HCT116 (cell line): ENCODE results near the gene SHOC2. TPM values are rescaled to one million over a fixed set of nuclear protein-coding genes. Genes with fewer than 3 reads are reported as not detected.

Source experiments
- ATAC-seq: fragments of 200-7000 bp; cut with Tn5 transposase; 2 replicates; pipeline ENCODE4 v1.9.1; 2020; ENCODE audit warnings: mild to moderate bottlenecking, moderate library complexity
- BruUV-seq: library from RNA; stranded (reverse); fragments of 400-500 nt; replicated peaks from 2 replicates; lab custom pipeline; 2021; lab: Mats Ljungman, UMichigan
- CTCF ChIA-PET: fragments of 300-600 bp; sonication (Branson Sonifier 250); formaldehyde crosslinking; loops from one replicate; lab custom pipeline; 2021; ENCODE audit warnings: antibody characterized with exemption; lab: Charles Lee
- POLR2A ChIA-PET: fragments of 300-600, 350-600 bp; sonication (Branson Sonifier 250); formaldehyde crosslinking; loops from one replicate; lab custom pipeline; 2021; ENCODE audit warnings: antibody characterized with exemption; lab: Charles Lee
- RAD21 ChIA-PET, 2 experiments: fragments of 300-600 bp; sonication (Branson Sonifier 250); formaldehyde crosslinking; loops; one replicate each; lab custom pipeline; 2023; ENCODE audit warnings: low total read pairs in 2 of 2; ENCODE audit not compliant: uncharacterized antibody in 2 of 2, unreplicated experiment in 2 of 2, low non-redundant PET in 1 of 2; lab: Charles Lee
- DNase-seq: peaks from one replicate; pipeline ENCODE4 v3.0.0-alpha.2; 2010; ENCODE audit warnings: low read depth, low spot score
- H2AFZ ChIP-seq: fragments of 200-600 bp; shearing (Covaris generic), sonication (generic); 2 replicates; pipeline ENCODE4 v1.6.1; 2017; ENCODE audit warnings: low read depth, mixed run types, mixed read lengths, antibody characterized with exemption, low read length; ENCODE audit not compliant: poor library complexity, severe bottlenecking
- H3K27ac ChIP-seq: 2 replicates; pipeline ENCODE4 v1.5.1; 2012; ENCODE audit warnings: low read depth, low read length
- H3K27me3 ChIP-seq: fragments of 200-600 bp; sonication (generic); 2 replicates; pipeline ENCODE4 v1.6.1; 2016; ENCODE audit warnings: mixed run types, low read length, mixed read lengths; ENCODE audit not compliant: insufficient read depth
- H3K36me3 ChIP-seq, 2 experiments: fragments of 200-500 bp in 1 of 2; fragments of 200-600 bp in 1 of 2; sonication (Bioruptor generic) in 1 of 2; sonication (generic) in 1 of 2; 2 replicates each; pipeline versions ENCODE4 v1.5.1 to v1.6.1; 2014 to 2016; ENCODE audit warnings: low read length in 2 of 2, inconsistent platforms in 1 of 2, mixed read lengths in 1 of 2, mixed run types in 1 of 2; ENCODE audit not compliant: insufficient read depth in 2 of 2, control insufficient read depth in 1 of 2
- H3K4me1 ChIP-seq, 2 experiments: fragments of 200-600 bp in 1 of 2; sonication (generic) in 1 of 2; 2 replicates each; pipeline versions ENCODE4 v1.5.1 to v1.6.1; 2012 to 2017; ENCODE audit warnings: low read length in 2 of 2, inconsistent platforms in 1 of 2, mild to moderate bottlenecking in 1 of 2, mixed read lengths in 1 of 2, mixed run types in 1 of 2, moderate library complexity in 1 of 2; ENCODE audit not compliant: insufficient read depth in 2 of 2, control insufficient read depth in 1 of 2
- H3K4me2 ChIP-seq: fragments of 200-600 bp; sonication (generic); 2 replicates; pipeline ENCODE4 v1.6.1; 2017; ENCODE audit warnings: mixed run types, low read length, mixed read lengths
- H3K4me3 ChIP-seq, 2 experiments: fragments of 200-600 bp in 1 of 2; sonication (generic) in 1 of 2; replicated peaks in 1 of 2; 2 replicates each; pipeline ENCODE4 v1.5.1; 2011 to 2016; ENCODE audit warnings: low read length in 2 of 2, control low read depth in 1 of 2, low read depth in 1 of 2, mild to moderate bottlenecking in 1 of 2, mixed read lengths in 1 of 2, mixed run types in 1 of 2
- H3K79me2 ChIP-seq: fragments of 200-600 bp; sonication (generic); 2 replicates; pipeline ENCODE4 v1.6.1; 2017; ENCODE audit warnings: mild to moderate bottlenecking, mixed run types, low read length, moderate library complexity, mixed read lengths; ENCODE audit not compliant: insufficient read depth
- H3K9ac ChIP-seq: fragments of 200-600 bp; sonication (generic); 2 replicates; pipeline ENCODE4 v1.6.1; 2016; ENCODE audit warnings: low read length, mixed read lengths
- H3K9me2 ChIP-seq: fragments of 200-600 bp; sonication (generic), shearing (Covaris generic); 2 replicates; pipeline ENCODE4 v1.6.1; 2017; ENCODE audit warnings: mixed run types, mild to moderate bottlenecking, moderate library complexity; ENCODE audit not compliant: insufficient read depth
- H3K9me3 ChIP-seq, 2 experiments: fragments of 200-500 bp in 1 of 2; fragments of 200-600 bp in 1 of 2; sonication (Bioruptor generic) in 1 of 2; sonication (generic) in 1 of 2; 2 replicates each; pipeline ENCODE4 v1.6.1; 2014 to 2017; ENCODE audit warnings: low read length in 2 of 2, mixed read lengths in 2 of 2, inconsistent platforms in 1 of 2, low read depth in 1 of 2, mild to moderate bottlenecking in 1 of 2, mixed run types in 1 of 2, moderate library complexity in 1 of 2; ENCODE audit not compliant: control insufficient read depth in 1 of 2, insufficient read depth in 1 of 2
- H4K20me1 ChIP-seq: fragments of 200-600 bp; sonication (generic), shearing (Covaris generic); 2 replicates; pipeline ENCODE4 v1.6.1; 2017; ENCODE audit warnings: mixed run types, mild to moderate bottlenecking, moderate library complexity; ENCODE audit not compliant: insufficient read depth
- ATF3 ChIP-seq: IDR thresholded peaks from 2 replicates; pipeline ENCODE4 v1.6.1; 2012
- CEBPB ChIP-seq: IDR thresholded peaks from 2 replicates; pipeline ENCODE4 v1.6.1; 2012; ENCODE audit warnings: low read depth
- EGR1 ChIP-seq: IDR thresholded peaks from 2 replicates; pipeline ENCODE4 v1.6.1; 2012; ENCODE audit warnings: low read depth
- EZH2 ChIP-seq: fragments of 200-600 bp; sonication (generic); IDR thresholded peaks from 2 replicates; pipeline ENCODE4 v1.6.1; 2017; ENCODE audit warnings: antibody characterized with exemption, mixed run types
- MAX ChIP-seq: IDR thresholded peaks from 2 replicates; pipeline ENCODE4 v1.6.1; 2012
- RAD21 ChIP-seq: IDR thresholded peaks from 2 replicates; pipeline ENCODE4 v1.6.1; 2012; ENCODE audit warnings: low read depth, mild to moderate bottlenecking
- SIN3A ChIP-seq: IDR thresholded peaks from 2 replicates; pipeline ENCODE4 v1.6.1; 2012; ENCODE audit warnings: low read depth
- YY1 ChIP-seq: IDR thresholded peaks from 2 replicates; pipeline ENCODE4 v1.6.1; 2011; ENCODE audit warnings: low read length, low read depth, moderate library complexity, mild to moderate bottlenecking; ENCODE audit not compliant: insufficient replicate concordance; ENCODE audit errors: extremely low read depth
- ZFX ChIP-seq: fragments of 450-650 bp; IDR thresholded peaks from 2 replicates; pipeline ENCODE4 v1.6.1; 2017
- intact Hi-C: fragments of 100-400 bp; cut with micrococcal nuclease; formaldehyde crosslinking; loops from 2 replicates; pipeline ENCODE4 v1.10.0; 2022
- total RNA-seq: library from RNA; stranded (reverse); gene quantifications from one replicate; pipeline ENCODE4 v1.2.1, GENCODE V29; 2021; ENCODE audit not compliant: unreplicated experiment

The SHOC2 gene
- total RNA-seq, 1 experiment from 2014 or later: 39.5 TPM

- TF ChIP-seq ATF3: no peak
- TF ChIP-seq YY1: peak; percentile 100
- TF ChIP-seq MAX: peak; percentile 71
- no peak for TF ChIP-seq RAD21
Observed at GRCh38 chr10:110918643-110919348, 608 bp upstream of the SHOC2 start, which contains the start of gene BBIP1 (continued).

GRCh38 chr10:110919971-110920881, 822 bp downstream of the SHOC2 start:
- H4K20me1 ChIP-seq: no peaks in the 10 kb centered on the region; the same call in 1 of the 2 replicates
- H3K9me2 ChIP-seq: no peaks in the 10 kb centered on the region
- peak overlapping the region; percentile 67 for H3K27ac ChIP-seq
- peak overlapping the region; percentile 80 to 86 for H3K4me3 ChIP-seq
- peak overlapping the region; percentile 84 for H3K4me2 ChIP-seq
- DNase-seq (no peak), ATAC-seq (peak; percentile 1; the same call in 1 of the 2 replicates)
- ChIA-PET POLR2A (no interaction called here), RAD21 (interaction anchor here in 1 of 2 experiments (1.0 kb wide), 1 partner anchor 8 kb away, joined by 6 read pairs; no protein-coding TSS in a partner anchor), CTCF (no interaction called here)
- no peak overlapping the region for H2AFZ ChIP-seq
- no peaks in the 10 kb centered on the region for H3K27me3 ChIP-seq
- H3K9me3 ChIP-seq: no peaks in the 10 kb centered on the region
- H3K79me2 ChIP-seq: peaks cover 54% of the 10 kb centered on the region
- TF ChIP-seq SIN3A: no peak
- TF ChIP-seq EZH2: no peak
- TF ChIP-seq EGR1: no peak
- TF ChIP-seq CEBPB: peak; percentile 17; the same call in 1 of the 2 replicates
- TF ChIP-seq ZFX: peak; percentile 79
- H3K36me3 ChIP-seq: no peaks in the 10 kb centered on the region
- H3K4me1 ChIP-seq: peaks cover 4 to 17% of the 10 kb centered on the region in 2 experiments; a peak in 3 of 4 replicates
- peak overlapping the region; percentile 74 for H3K9ac ChIP-seq
- intact Hi-C loops: no loop called here
- TSS peak; percentile 57 for BruUV-seq
